ENCODE data around the gene EPB41L1. TPM values are rescaled to one million over a fixed set of nuclear protein-coding genes. Genes with fewer than 3 reads are reported as not detected.

Gene EPB41L1
- total RNA-seq, 1 donor from 2014 or later, result 31.4 TPM

DNA sequence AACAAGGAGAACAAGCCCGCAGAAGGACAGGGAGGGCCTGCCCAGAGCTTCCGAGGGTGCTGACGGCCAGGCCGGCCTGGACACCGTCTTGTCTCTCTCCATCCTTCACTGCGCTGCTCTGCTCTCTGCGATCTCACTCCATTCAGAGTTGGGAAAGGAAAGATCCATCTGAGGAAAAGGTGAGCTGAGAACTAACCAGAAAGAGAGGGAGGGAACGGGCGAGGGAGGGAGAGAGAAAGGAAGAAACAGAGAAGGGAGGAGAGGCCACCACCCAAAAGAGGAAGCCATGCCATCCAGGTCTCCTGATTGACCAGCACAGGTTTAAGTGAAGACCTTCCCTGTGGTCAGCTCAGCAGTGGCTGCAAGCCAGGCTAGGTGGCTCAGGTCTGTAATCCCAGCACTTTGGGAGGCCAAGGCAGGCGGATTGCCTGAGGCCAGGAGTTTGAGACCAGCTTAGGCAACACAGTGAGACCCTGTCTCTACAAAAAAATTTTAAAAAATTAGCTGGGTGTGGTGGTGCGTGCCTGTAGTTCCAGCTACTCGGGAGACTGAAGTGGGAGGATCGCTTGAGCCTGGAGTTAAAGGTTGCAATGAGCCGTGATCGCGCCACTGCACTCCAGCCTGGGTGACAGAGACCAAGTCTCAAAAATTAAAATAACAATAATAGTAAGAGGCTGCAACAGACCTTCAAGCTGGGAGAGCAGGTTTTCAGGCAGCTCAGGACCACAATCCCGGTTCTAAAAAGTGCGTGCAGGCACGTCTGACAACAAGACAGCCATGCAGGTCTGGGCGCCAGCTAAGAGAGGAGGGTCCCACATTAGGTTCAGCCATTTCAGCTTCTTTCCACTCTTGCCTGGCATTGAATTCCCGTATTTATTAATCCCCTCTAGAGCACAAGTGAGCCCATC is 117.4 kb downstream of the EPB41L1 start:
- H3K36me3 Mint-ChIP-seq (ENCODE audit: unreplicated experiment), result no peaks in the 10 kb centered on the region
- TF ChIP-seq, protein P1, sequence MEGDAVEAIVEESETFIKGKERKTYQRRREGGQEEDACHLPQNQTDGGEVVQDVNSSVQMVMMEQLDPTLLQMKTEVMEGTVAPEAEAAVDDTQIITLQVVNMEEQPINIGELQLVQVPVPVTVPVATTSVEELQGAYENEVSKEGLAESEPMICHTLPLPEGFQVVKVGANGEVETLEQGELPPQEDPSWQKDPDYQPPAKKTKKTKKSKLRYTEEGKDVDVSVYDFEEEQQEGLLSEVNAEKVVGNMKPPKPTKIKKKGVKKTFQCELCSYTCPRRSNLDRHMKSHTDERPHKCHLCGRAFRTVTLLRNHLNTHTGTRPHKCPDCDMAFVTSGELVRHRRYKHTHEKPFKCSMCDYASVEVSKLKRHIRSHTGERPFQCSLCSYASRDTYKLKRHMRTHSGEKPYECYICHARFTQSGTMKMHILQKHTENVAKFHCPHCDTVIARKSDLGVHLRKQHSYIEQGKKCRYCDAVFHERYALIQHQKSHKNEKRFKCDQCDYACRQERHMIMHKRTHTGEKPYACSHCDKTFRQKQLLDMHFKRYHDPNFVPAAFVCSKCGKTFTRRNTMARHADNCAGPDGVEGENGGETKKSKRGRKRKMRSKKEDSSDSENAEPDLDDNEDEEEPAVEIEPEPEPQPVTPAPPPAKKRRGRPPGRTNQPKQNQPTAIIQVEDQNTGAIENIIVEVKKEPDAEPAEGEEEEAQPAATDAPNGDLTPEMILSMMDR (IDR thresholded peaks at IDR 0.05), result no peak
- no peak overlapping the region for H3K4me3 Mint-ChIP-seq (ENCODE audit: unreplicated experiment)
- H3K4me1 Mint-ChIP-seq (ENCODE audit: unreplicated experiment), result no peaks in the 10 kb centered on the region
- peaks cover 11% of the 10 kb centered on the region for H3K27me3 Mint-ChIP-seq (ENCODE audit: unreplicated experiment)
- H3K27ac Mint-ChIP-seq (ENCODE audit: unreplicated experiment), result no peak overlapping the region
- DNase-seq (ENCODE audit: extremely low spot score, unreplicated experiment), result peak; percentile 51
- H3K9me3 Mint-ChIP-seq (ENCODE audit: unreplicated experiment), result no peaks in the 10 kb centered on the region

DNA sequence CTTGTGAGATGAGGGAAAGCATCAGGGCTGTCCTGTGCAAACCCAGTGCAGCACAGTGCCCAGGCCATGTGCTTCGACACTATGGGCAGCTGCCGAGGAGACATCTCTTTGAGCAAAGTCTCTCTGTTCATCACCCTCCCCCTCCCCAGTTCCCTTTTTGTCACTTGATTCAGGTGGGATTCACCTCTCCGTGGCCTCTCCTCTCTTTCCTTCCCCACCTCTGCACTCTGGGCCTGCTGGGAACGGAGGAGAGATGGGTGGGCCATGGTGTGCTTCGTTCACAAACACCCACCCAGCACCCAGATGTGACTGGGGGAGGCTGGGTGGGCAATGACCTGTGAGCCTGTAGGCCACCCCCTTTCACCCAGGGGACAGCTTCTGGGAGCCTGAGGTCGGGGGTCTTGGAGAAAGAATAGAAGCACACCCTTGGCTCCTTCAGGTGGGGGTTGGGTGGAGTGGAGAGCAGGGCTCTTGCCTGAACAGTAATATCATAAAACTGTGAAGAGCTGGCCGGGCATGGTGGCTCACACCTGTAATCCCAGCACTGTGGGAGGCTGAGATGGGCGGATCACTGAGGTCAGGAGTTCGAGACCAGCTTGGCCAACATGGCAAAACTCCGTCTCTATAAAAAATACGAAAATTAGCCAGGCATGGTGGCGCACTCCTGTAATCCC is 118.1 kb downstream of the EPB41L1 start:
- H3K36me3 Mint-ChIP-seq (ENCODE audit: unreplicated experiment), result no peaks in the 10 kb centered on the region

DNA sequence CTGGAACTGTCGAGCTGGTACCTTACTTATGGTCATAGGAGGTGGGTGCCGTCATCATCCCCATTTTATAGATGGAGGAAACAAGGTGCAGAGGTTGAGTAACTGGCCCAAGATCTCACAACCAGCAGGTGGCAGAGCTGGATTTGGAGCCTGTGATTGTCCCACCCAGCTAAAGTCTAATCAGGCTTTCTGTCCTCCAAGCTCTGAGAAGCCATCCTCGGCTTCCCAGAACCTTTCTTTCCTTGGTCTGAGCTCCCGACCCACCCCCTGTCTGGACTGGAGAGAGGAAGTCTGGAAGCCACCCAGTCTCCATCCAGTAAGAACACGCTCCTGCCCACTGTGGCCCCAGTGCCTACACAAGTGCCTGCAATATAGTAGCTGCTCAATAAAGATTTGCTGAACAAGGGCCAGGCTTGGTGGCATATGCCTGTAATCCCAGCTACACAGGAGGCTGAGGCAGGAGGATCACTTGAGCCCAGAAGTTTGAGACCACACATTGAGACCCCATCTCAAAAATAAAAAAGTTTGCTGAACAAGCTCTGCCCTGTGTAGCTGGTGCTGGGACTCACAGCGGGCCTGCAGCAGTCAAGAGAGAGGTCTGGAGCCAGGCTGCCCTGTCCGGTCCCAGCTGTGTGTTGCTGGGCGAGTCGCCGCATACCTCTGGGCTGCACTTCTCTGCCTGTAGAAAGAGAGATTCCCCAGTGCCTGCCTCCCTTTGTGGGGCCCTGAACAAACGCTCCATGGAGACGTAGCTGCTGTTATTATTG is 119.1 kb downstream of the EPB41L1 start:
- no peaks in the 10 kb centered on the region for H3K4me1 Mint-ChIP-seq (ENCODE audit: unreplicated experiment)
- peak; percentile 77 for DNase-seq (ENCODE audit: extremely low spot score, unreplicated experiment)
- H3K27me3 Mint-ChIP-seq (ENCODE audit: unreplicated experiment), result peaks cover 18% of the 10 kb centered on the region
- no peaks in the 10 kb centered on the region for H3K36me3 Mint-ChIP-seq (ENCODE audit: unreplicated experiment)
- no peak overlapping the region for H3K4me3 Mint-ChIP-seq (ENCODE audit: unreplicated experiment)
- H3K9me3 Mint-ChIP-seq (ENCODE audit: unreplicated experiment), result no peaks in the 10 kb centered on the region
- TF ChIP-seq, protein P1 (IDR thresholded peaks at IDR 0.05), result peak; percentile 42
- no peak overlapping the region for H3K27ac Mint-ChIP-seq (ENCODE audit: unreplicated experiment)

More for the DNA sequence above, 118.1 kb downstream of the EPB41L1 start:
- DNase-seq (ENCODE audit: extremely low spot score, unreplicated experiment), result peak; percentile 57
- H3K4me1 Mint-ChIP-seq (ENCODE audit: unreplicated experiment), result no peaks in the 10 kb centered on the region
- no peak overlapping the region for H3K27ac Mint-ChIP-seq (ENCODE audit: unreplicated experiment)
- H3K9me3 Mint-ChIP-seq (ENCODE audit: unreplicated experiment), result no peaks in the 10 kb centered on the region
- TF ChIP-seq, protein P1 (IDR thresholded peaks at IDR 0.05), result no peak
- no peak overlapping the region for H3K4me3 Mint-ChIP-seq (ENCODE audit: unreplicated experiment)
- H3K27me3 Mint-ChIP-seq (ENCODE audit: unreplicated experiment), result peaks cover 12% of the 10 kb centered on the region

DNA sequence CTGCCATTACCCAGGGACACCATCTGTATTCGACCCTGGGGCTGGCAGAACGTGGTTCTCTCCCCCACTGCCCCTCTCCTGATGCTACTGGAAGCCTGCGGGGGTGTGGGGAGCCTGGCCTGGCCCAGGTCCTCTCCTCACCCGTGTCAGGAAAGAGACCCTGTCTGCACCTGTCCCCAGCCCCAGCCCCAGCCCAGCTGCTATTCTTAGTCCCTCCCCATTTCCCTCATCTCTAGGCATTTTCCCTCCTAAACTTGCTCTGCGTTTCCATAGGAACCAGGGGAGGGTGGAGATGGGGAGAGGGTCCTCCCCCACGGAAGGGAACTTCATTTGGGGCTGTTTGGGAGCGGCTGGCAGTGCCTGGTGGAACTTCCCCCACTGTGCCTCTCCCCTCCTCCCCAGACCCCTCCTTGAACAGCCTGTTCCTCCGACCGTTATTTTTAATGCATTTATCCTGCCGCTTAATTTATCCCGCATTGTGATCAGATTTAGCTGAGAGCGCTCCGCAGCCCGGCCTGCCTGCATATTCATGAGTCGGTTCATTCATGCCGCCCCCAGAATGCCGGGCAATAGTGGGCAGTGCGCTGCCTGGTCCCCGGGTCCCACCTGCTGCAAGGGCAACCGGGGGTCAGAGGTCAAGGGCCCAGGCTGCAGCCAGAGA is 119.8 kb downstream of the EPB41L1 start:
- no peaks in the 10 kb centered on the region for H3K9me3 Mint-ChIP-seq (ENCODE audit: unreplicated experiment)
- H3K27ac Mint-ChIP-seq (ENCODE audit: unreplicated experiment), result no peak overlapping the region
- H3K27me3 Mint-ChIP-seq (ENCODE audit: unreplicated experiment), result peaks cover 18% of the 10 kb centered on the region
- DNase-seq (ENCODE audit: extremely low spot score, unreplicated experiment), result peak; percentile 83
- H3K36me3 Mint-ChIP-seq (ENCODE audit: unreplicated experiment), result no peaks in the 10 kb centered on the region
- TF ChIP-seq, protein P1 (IDR thresholded peaks at IDR 0.05), result no peak
- H3K4me3 Mint-ChIP-seq (ENCODE audit: unreplicated experiment), result no peak overlapping the region
- no peaks in the 10 kb centered on the region for H3K4me1 Mint-ChIP-seq (ENCODE audit: unreplicated experiment)
